C4-2B (cell line): ENCODE measurements around the gene TSHR.

ENCODE experiments used
- ZFX ChIP-seq: fragments of 450-650 bp; IDR thresholded peaks from 2 replicates; pipeline ENCODE4 v1.6.1; 2017
- TF ChIP-seq, protein P1 (sequence below): fragments of 450-650 bp; conservative IDR thresholded peaks from 2 replicates; pipeline ENCODE4 v1.5.1; 2017; ENCODE audit warnings: mild to moderate bottlenecking

DNA sequence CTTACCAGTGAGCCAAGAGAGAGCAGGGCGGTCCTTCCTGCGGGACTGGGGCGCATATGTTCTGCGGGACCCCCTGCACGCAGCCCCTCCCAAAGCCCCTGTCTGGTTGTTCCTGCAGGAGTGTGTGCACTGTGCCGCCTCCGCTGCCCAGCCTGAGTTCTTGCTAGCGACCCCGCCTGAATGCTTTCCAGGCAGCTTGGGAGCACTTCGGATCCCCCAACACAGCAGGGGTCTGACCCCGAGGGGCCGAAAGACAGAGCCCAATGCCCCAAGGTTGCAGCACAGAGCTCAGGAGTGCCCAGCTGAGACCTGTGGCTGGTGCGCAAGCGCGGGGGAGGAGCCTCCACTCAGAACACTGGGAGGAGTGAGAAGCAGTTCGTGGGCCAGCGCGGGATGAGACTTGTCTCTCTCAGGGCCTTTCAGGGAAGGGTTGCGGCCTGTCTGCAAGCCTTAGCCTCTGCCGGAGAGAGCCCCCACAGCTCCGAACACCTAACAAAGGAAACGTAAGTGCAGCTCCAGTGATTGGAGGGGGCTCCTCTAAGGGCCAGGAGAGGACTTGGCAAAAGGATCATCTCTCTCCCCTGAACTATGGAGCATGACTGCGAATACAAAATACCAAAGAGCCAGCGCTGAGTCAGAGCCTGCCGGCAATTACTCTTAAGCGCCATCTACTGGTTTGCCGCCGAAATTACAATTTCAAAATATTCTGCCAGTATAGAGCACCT is 214.8 kb downstream of the TSHR start:
- TF ChIP-seq, protein P1, sequence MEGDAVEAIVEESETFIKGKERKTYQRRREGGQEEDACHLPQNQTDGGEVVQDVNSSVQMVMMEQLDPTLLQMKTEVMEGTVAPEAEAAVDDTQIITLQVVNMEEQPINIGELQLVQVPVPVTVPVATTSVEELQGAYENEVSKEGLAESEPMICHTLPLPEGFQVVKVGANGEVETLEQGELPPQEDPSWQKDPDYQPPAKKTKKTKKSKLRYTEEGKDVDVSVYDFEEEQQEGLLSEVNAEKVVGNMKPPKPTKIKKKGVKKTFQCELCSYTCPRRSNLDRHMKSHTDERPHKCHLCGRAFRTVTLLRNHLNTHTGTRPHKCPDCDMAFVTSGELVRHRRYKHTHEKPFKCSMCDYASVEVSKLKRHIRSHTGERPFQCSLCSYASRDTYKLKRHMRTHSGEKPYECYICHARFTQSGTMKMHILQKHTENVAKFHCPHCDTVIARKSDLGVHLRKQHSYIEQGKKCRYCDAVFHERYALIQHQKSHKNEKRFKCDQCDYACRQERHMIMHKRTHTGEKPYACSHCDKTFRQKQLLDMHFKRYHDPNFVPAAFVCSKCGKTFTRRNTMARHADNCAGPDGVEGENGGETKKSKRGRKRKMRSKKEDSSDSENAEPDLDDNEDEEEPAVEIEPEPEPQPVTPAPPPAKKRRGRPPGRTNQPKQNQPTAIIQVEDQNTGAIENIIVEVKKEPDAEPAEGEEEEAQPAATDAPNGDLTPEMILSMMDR: peak; percentile 96
- peak; percentile 48 for TF ChIP-seq ZFX
